Measurements from ENCODE around the gene H1-8.
"Not testable (repeated sequence)": the region's sequence is repeated elsewhere in the genome, so short reads cannot be mapped to it uniquely, and the experiment has no call there.

H1-8 gene, protein sequence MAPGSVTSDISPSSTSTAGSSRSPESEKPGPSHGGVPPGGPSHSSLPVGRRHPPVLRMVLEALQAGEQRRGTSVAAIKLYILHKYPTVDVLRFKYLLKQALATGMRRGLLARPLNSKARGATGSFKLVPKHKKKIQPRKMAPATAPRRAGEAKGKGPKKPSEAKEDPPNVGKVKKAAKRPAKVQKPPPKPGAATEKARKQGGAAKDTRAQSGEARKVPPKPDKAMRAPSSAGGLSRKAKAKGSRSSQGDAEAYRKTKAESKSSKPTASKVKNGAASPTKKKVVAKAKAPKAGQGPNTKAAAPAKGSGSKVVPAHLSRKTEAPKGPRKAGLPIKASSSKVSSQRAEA

GRCh38 chr3:129543156-129543790, at the start of gene H1-8:
Gene H1-8 (plus strand): TSS chr3:129543175. CDS start chr3:129543219, 44 bp downstream.
- Histone ChIP-seq H3K4me3 (ENCODE audit: low read length in 2 of 2) (no peak within 1 kb of the TSS), H3K36me3 (ENCODE audit: control insufficient read depth in 2 of 2, insufficient read depth in 2 of 2, low read length in 2 of 2) (no peaks in the 10 kb centered on the region), H3K4me1 (ENCODE audit: control insufficient read depth in 2 of 2, insufficient read depth in 2 of 2, low read length in 2 of 2) (no peaks in the 10 kb centered on the region), H3K27ac (ENCODE audit: low read depth in 2 of 2, low read length in 2 of 2) (no peak within 1 kb of the TSS), H3K27me3 (ENCODE audit: control insufficient read depth in 2 of 2, insufficient read depth in 2 of 2, low read length in 2 of 2) (no peaks in the 10 kb centered on the region), H3K9me3 (ENCODE audit: control insufficient read depth in 2 of 2, low read length in 2 of 2) (no peaks in the 10 kb centered on the region), H3K9ac (ENCODE audit: low read depth in 1 of 2, low read length in 2 of 2) (no peak within 1 kb of the TSS)

- Histone ChIP-seq H3K4me1 (ENCODE audit: control insufficient read depth in 2 of 2, insufficient read depth in 2 of 2, low read length in 2 of 2) (peaks cover 0 to 2% of the 10 kb centered on the region in 2 donors), H3K36me3 (ENCODE audit: control insufficient read depth in 2 of 2, insufficient read depth in 2 of 2, low read length in 2 of 2) (peaks cover 14 to 15% of the 10 kb centered on the region in 2 donors), H3K27ac (ENCODE audit: low read depth in 2 of 2, low read length in 2 of 2) (no peak overlapping the region), H3K9ac (ENCODE audit: low read depth in 1 of 2, low read length in 2 of 2) (no peak overlapping the region), H3K4me3 (ENCODE audit: low read length in 2 of 2) (no peak overlapping the region), H3K9me3 (ENCODE audit: control insufficient read depth in 2 of 2, low read length in 2 of 2) (no peaks in the 10 kb centered on the region), H3K27me3 (ENCODE audit: control insufficient read depth in 2 of 2, insufficient read depth in 2 of 2, low read length in 2 of 2) (no peaks in the 10 kb centered on the region)
Observed at GRCh38 chr3:129493206-129493605, 49.8 kb upstream of the H1-8 start.

GRCh38 chr3:129494499-129494898, 48.5 kb upstream of the H1-8 start:
- H3K9ac ChIP-seq (ENCODE audit: low read depth in 1 of 2, low read length in 2 of 2); H3K9me3 ChIP-seq (ENCODE audit: control insufficient read depth in 2 of 2, low read length in 2 of 2); H3K4me1 ChIP-seq (ENCODE audit: control insufficient read depth in 2 of 2, insufficient read depth in 2 of 2, low read length in 2 of 2); H3K27me3 ChIP-seq (ENCODE audit: control insufficient read depth in 2 of 2, insufficient read depth in 2 of 2, low read length in 2 of 2); H3K4me3 ChIP-seq (ENCODE audit: low read length in 2 of 2): not testable (repeated sequence)
- Histone ChIP-seq H3K27ac (ENCODE audit: low read depth in 2 of 2, low read length in 2 of 2) (peak overlapping the region; percentile 32 to 46), H3K36me3 (ENCODE audit: control insufficient read depth in 2 of 2, insufficient read depth in 2 of 2, low read length in 2 of 2) (peaks cover 14 to 15% of the 10 kb centered on the region in 2 donors)

GRCh38 chr3:129495006-129495639, 47.9 kb upstream of the H1-8 start:
- H3K36me3 ChIP-seq (ENCODE audit: control insufficient read depth in 2 of 2, insufficient read depth in 2 of 2, low read length in 2 of 2), result peaks cover 15 to 18% of the 10 kb centered on the region in 2 donors
- H3K4me1 ChIP-seq (ENCODE audit: control insufficient read depth in 2 of 2, insufficient read depth in 2 of 2, low read length in 2 of 2); H3K9ac ChIP-seq (ENCODE audit: low read depth in 1 of 2, low read length in 2 of 2); H3K9me3 ChIP-seq (ENCODE audit: control insufficient read depth in 2 of 2, low read length in 2 of 2); H3K27me3 ChIP-seq (ENCODE audit: control insufficient read depth in 2 of 2, insufficient read depth in 2 of 2, low read length in 2 of 2); H3K4me3 ChIP-seq (ENCODE audit: low read length in 2 of 2): not testable (repeated sequence)
- peak overlapping the region; percentile 16 to 46 for H3K27ac ChIP-seq (ENCODE audit: low read depth in 2 of 2, low read length in 2 of 2)

DNA sequence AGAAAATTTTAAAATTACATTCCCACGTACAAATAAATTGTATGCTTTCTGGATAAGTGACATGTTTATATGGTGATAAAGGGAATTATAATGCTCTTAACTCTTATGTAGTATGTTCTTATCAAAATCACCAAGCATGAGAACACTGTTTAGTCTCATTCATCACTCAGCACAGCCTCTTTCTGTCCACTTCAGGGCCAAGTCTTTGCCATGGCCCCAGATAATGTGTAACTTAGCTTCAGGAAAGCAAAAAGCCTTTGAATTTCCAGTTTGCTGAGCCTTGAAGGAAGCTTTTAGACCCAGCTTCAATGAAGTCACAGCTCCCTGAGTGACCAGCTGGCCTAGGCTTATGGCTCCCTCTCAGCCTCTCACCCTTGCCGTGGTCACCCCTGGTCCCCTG, 45.1 kb upstream of the H1-8 start:
- H3K4me3 ChIP-seq (ENCODE audit: low read length in 2 of 2); H3K27ac ChIP-seq (ENCODE audit: low read depth in 2 of 2, low read length in 2 of 2); H3K9ac ChIP-seq (ENCODE audit: low read depth in 1 of 2, low read length in 2 of 2); H3K9me3 ChIP-seq (ENCODE audit: control insufficient read depth in 2 of 2, low read length in 2 of 2); H3K4me1 ChIP-seq (ENCODE audit: control insufficient read depth in 2 of 2, insufficient read depth in 2 of 2, low read length in 2 of 2); H3K27me3 ChIP-seq (ENCODE audit: control insufficient read depth in 2 of 2, insufficient read depth in 2 of 2, low read length in 2 of 2): not testable (repeated sequence)
- H3K36me3 ChIP-seq (ENCODE audit: control insufficient read depth in 2 of 2, insufficient read depth in 2 of 2, low read length in 2 of 2), result peaks cover 17 to 19% of the 10 kb centered on the region in 2 donors

- H3K9ac ChIP-seq (ENCODE audit: low read depth in 1 of 2, low read length in 2 of 2); H3K27me3 ChIP-seq (ENCODE audit: control insufficient read depth in 2 of 2, insufficient read depth in 2 of 2, low read length in 2 of 2); H3K4me1 ChIP-seq (ENCODE audit: control insufficient read depth in 2 of 2, insufficient read depth in 2 of 2, low read length in 2 of 2); H3K4me3 ChIP-seq (ENCODE audit: low read length in 2 of 2); H3K9me3 ChIP-seq (ENCODE audit: control insufficient read depth in 2 of 2, low read length in 2 of 2); H3K27ac ChIP-seq (ENCODE audit: low read depth in 2 of 2, low read length in 2 of 2): not testable (repeated sequence)
- H3K36me3 ChIP-seq (ENCODE audit: control insufficient read depth in 2 of 2, insufficient read depth in 2 of 2, low read length in 2 of 2), result peaks cover 13 to 15% of the 10 kb centered on the region in 2 donors
Observed at GRCh38 chr3:129498603-129499488, 44.1 kb upstream of the H1-8 start.

GRCh38 chr3:129499604-129500333, 43.2 kb upstream of the H1-8 start:
- H3K4me3 ChIP-seq (ENCODE audit: low read length in 2 of 2); H3K27ac ChIP-seq (ENCODE audit: low read depth in 2 of 2, low read length in 2 of 2); H3K27me3 ChIP-seq (ENCODE audit: control insufficient read depth in 2 of 2, insufficient read depth in 2 of 2, low read length in 2 of 2); H3K9ac ChIP-seq (ENCODE audit: low read depth in 1 of 2, low read length in 2 of 2); H3K4me1 ChIP-seq (ENCODE audit: control insufficient read depth in 2 of 2, insufficient read depth in 2 of 2, low read length in 2 of 2); H3K9me3 ChIP-seq (ENCODE audit: control insufficient read depth in 2 of 2, low read length in 2 of 2): not testable (repeated sequence)
- H3K36me3 ChIP-seq (ENCODE audit: control insufficient read depth in 2 of 2, insufficient read depth in 2 of 2, low read length in 2 of 2), result peaks cover 15 to 19% of the 10 kb centered on the region in 2 donors

GRCh38 chr3:129500334-129500658, 42.7 kb upstream of the H1-8 start:
- Histone ChIP-seq H3K27me3 (ENCODE audit: control insufficient read depth in 2 of 2, insufficient read depth in 2 of 2, low read length in 2 of 2) (no peaks in the 10 kb centered on the region), H3K27ac (ENCODE audit: low read depth in 2 of 2, low read length in 2 of 2) (no peak overlapping the region), H3K4me3 (ENCODE audit: low read length in 2 of 2) (no peak overlapping the region), H3K36me3 (ENCODE audit: control insufficient read depth in 2 of 2, insufficient read depth in 2 of 2, low read length in 2 of 2) (peaks cover 15 to 24% of the 10 kb centered on the region in 2 donors), H3K9ac (ENCODE audit: low read depth in 1 of 2, low read length in 2 of 2) (no peak overlapping the region), H3K9me3 (ENCODE audit: control insufficient read depth in 2 of 2, low read length in 2 of 2) (no peaks in the 10 kb centered on the region), H3K4me1 (ENCODE audit: control insufficient read depth in 2 of 2, insufficient read depth in 2 of 2, low read length in 2 of 2) (no peaks in the 10 kb centered on the region)

DNA sequence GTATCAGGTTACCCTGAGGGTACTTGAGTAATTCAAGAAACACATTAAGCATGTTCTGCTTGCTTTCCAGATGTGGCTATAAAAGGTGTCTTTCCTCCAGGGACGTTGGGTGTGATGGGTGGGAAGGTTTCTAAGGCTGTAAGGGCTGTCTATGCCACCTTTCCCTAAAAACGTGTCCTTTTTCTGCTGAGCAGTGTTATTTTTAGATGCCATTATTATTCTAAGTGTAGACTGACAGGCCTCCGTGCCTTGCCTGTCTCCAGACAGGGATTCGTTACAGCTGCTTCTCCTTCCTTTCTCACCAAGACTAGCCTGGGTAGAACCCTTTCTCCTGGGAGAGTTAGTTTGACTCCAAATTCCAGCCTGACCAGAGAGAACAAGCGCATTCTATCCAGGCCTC, 41.3 kb upstream of the H1-8 start:
- H3K36me3 ChIP-seq (ENCODE audit: control insufficient read depth in 2 of 2, insufficient read depth in 2 of 2, low read length in 2 of 2), result peaks cover 20 to 32% of the 10 kb centered on the region in 2 donors
- no peaks in the 10 kb centered on the region for H3K27me3 ChIP-seq (ENCODE audit: control insufficient read depth in 2 of 2, insufficient read depth in 2 of 2, low read length in 2 of 2)
- H3K9ac ChIP-seq (ENCODE audit: low read depth in 1 of 2, low read length in 2 of 2), result no peak overlapping the region
- no peak overlapping the region for H3K4me3 ChIP-seq (ENCODE audit: low read length in 2 of 2)
- no peaks in the 10 kb centered on the region for H3K9me3 ChIP-seq (ENCODE audit: control insufficient read depth in 2 of 2, low read length in 2 of 2)
- H3K27ac ChIP-seq (ENCODE audit: low read depth in 2 of 2, low read length in 2 of 2), result no peak overlapping the region
- no peaks in the 10 kb centered on the region for H3K4me1 ChIP-seq (ENCODE audit: control insufficient read depth in 2 of 2, insufficient read depth in 2 of 2, low read length in 2 of 2)
